Calu3 (cell line): ENCODE results near the gene TNFRSF25. TPM values are rescaled to one million over a fixed set of nuclear protein-coding genes. Genes with fewer than 3 reads are reported as not detected.

ENCODE experiments used
- BruUV-seq: library from RNA; stranded (reverse); fragments of 400-500 nt; replicated peaks from 2 replicates; lab custom pipeline; 2021; lab: Mats Ljungman, UMichigan
- CTCF ChIA-PET: fragments of 300-600 bp; sonication (Branson Sonifier 250); formaldehyde crosslinking; loops from one replicate; lab custom pipeline; 2022; ENCODE audit warnings: antibody characterized with exemption; lab: Charles Lee
- DNase-seq: peaks from one replicate; pipeline ENCODE4 v3.0.0; 2022
- H3K27ac Mint-ChIP-seq: one replicate; pipeline ENCODE4 v1.8.0; 2022; ENCODE audit warnings: mixed read lengths; ENCODE audit not compliant: unreplicated experiment
- H3K27me3 Mint-ChIP-seq: one replicate; pipeline ENCODE4 v1.8.0; 2022; ENCODE audit warnings: mixed read lengths; ENCODE audit not compliant: unreplicated experiment
- H3K36me3 Mint-ChIP-seq: one replicate; pipeline ENCODE4 v1.8.0; 2022; ENCODE audit warnings: mild to moderate bottlenecking, moderate library complexity, mixed read lengths; ENCODE audit not compliant: insufficient read depth, unreplicated experiment
- H3K4me1 Mint-ChIP-seq: one replicate; pipeline ENCODE4 v1.8.0; 2022; ENCODE audit warnings: mild to moderate bottlenecking, low read depth, mixed read lengths; ENCODE audit not compliant: unreplicated experiment
- H3K4me3 Mint-ChIP-seq: one replicate; pipeline ENCODE4 v1.8.0; 2022; ENCODE audit warnings: mild to moderate bottlenecking, low read depth, moderate library complexity, mixed read lengths; ENCODE audit not compliant: unreplicated experiment
- H3K9me3 Mint-ChIP-seq: one replicate; pipeline ENCODE4 v1.8.0; 2022; ENCODE audit warnings: low read depth, mixed read lengths; ENCODE audit not compliant: unreplicated experiment
- intact Hi-C: fragments of 100-400 bp; cut with micrococcal nuclease; formaldehyde crosslinking; loops from one replicate; pipeline ENCODE4 v1.10.0; 2022; ENCODE audit not compliant: unreplicated experiment
- total RNA-seq: library from RNA; stranded (reverse); gene quantifications from 2 replicates; pipeline ENCODE4 v1.2.3, GENCODE V29; 2022
- TF ChIP-seq, protein P1 (sequence below): fragments of 200-600 bp; IDR thresholded peaks from one replicate; pipeline ENCODE4 v1.8.0; 2022; ENCODE audit warnings: antibody characterized with exemption; ENCODE audit not compliant: unreplicated experiment

The TNFRSF25 gene
- total RNA-seq, 1 experiment from 2014 or later, result 6.4 TPM

DNA sequence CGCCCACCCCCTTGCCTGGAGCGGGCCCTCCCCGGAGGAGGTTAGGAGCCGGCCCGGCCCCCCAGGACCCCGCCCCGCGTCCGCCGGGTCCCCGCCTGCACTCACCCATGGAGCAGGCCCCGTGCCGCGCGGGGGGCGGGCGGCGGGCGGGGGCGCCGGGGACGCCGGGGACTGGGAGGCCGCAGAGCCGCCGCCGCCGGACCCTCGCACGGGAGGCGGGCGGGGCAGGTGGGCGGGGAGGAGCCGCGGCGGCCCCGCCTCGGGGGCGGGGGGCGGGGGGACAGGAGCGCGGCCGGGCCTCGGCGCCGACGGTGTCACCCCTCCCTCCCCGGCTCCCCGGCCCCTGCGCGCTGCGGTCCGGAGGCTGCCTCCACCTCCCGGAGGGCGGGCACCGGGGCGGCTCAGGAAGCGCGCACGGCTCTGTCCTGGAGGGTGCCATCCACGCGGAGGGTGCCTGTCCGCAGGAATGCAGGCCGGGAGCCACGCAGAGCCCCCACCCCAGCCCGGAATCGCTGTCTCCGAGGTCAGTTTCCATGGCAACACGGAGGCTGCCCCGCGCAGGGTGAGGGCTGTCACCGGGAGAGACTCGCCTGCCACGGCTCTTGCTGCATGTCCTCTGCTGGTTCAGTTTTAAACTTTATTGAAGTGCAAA, 31.4 kb upstream of the TNFRSF25 start:
- Mint-ChIP-seq H3K27me3 (peaks cover 59% of the 10 kb centered on the region), H3K9me3 (no peaks in the 10 kb centered on the region), H3K36me3 (peaks cover 5% of the 10 kb centered on the region), H3K4me1 (no peaks in the 10 kb centered on the region), H3K27ac (no peak overlapping the region), H3K4me3 (peak overlapping the region; percentile 45)
- BruUV-seq, result no TSS peak
- no peak for DNase-seq
- TF ChIP-seq, protein P1, sequence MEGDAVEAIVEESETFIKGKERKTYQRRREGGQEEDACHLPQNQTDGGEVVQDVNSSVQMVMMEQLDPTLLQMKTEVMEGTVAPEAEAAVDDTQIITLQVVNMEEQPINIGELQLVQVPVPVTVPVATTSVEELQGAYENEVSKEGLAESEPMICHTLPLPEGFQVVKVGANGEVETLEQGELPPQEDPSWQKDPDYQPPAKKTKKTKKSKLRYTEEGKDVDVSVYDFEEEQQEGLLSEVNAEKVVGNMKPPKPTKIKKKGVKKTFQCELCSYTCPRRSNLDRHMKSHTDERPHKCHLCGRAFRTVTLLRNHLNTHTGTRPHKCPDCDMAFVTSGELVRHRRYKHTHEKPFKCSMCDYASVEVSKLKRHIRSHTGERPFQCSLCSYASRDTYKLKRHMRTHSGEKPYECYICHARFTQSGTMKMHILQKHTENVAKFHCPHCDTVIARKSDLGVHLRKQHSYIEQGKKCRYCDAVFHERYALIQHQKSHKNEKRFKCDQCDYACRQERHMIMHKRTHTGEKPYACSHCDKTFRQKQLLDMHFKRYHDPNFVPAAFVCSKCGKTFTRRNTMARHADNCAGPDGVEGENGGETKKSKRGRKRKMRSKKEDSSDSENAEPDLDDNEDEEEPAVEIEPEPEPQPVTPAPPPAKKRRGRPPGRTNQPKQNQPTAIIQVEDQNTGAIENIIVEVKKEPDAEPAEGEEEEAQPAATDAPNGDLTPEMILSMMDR, result no peak
- CTCF ChIA-PET, result no interaction called here
- intact Hi-C loops, result no loop called here

DNA sequence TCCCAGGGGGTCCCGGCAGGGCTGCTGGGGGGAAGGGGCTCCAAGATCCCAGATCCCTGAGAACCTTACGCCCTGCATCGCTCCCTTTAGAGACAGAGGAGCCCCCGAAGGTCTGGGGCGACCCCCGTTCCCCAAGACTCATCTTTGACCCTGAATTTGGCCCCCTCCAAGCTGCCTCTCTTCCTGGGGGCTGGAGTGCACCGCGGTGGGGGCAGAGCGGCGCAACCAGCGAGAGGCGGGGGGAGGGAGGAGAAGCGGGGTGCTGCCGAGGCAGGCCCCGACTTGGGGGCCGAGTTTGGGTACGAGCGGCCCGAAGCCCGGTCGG, 30.9 kb upstream of the TNFRSF25 start:
- BruUV-seq, result no TSS peak
- TF ChIP-seq, protein P1, result no peak
- Mint-ChIP-seq H3K4me3 (peak overlapping the region; percentile 28), H3K36me3 (peaks cover 5% of the 10 kb centered on the region), H3K27me3 (peaks cover 63% of the 10 kb centered on the region), H3K27ac (no peak overlapping the region), H3K4me1 (peaks cover 2% of the 10 kb centered on the region), H3K9me3 (no peaks in the 10 kb centered on the region)
- CTCF ChIA-PET, result no interaction called here
- no peak for DNase-seq
- intact Hi-C loops, result no loop called here

DNA sequence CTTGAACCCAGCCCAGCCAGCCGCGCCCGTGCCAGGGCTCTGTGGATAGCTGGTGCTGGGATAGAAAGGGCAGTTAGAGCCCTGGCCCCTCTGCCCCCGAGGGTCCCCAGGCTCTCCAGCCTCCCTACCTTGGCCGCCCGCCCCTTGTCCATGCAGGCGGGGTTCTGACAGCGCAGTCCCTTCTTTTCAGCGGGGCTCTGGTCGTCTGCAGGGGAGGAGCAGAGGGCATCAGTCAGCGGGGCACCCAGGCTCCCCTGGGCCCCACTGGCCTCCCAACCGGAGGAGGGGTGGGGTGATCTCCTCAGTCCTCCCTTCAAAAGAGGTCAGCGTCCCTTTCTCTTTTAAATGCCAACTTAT, 30.4 kb upstream of the TNFRSF25 start:
- Mint-ChIP-seq H3K27me3 (peaks cover 63% of the 10 kb centered on the region), H3K4me3 (peak overlapping the region; percentile 28), H3K4me1 (peaks cover 7% of the 10 kb centered on the region), H3K36me3 (peaks cover 5% of the 10 kb centered on the region), H3K27ac (no peak overlapping the region), H3K9me3 (no peaks in the 10 kb centered on the region)
- intact Hi-C loops, result no loop called here
- CTCF ChIA-PET, result no interaction called here
- TF ChIP-seq, protein P1, result no peak
- no peak for DNase-seq
- no TSS peak for BruUV-seq

DNA sequence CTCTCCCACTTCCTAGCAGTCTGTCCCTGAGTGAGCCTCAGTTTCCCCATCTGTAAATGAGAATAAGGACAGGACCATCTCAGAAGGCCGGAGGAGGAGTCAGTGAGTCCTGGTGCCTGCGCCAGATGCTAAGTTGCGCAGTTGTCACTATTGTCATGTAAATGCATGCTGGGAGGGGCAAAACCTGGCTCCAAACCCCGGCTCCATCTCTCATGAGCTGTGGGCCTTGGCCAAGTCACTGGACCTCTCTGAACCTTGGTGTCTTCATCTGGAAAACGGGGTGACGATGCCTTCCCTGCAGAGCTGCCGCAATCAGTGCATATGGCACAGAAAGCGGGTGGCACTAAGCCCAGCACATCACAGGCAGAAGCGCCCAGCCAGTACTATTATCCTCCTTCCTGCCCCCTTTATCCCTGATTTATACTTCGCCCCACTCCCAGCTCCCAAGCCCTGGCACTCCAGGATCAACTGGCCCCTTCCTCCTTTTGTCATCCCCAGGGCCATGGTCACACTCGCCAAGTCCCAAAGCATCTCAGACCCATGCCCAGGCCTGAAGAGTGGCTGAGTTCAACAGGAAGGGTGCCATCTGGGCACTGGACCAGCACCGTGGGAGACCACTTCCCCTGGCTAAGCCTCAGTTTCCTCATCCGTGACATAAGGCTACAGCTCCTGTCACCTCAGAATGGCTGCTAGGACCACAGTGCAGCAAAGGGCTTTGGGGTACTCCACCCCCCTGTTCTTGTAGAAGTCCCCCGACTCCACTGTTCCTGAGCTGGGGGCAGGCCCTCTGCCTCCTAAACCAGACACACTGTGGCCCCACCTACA, 29.8 kb upstream of the TNFRSF25 start:
- no peaks in the 10 kb centered on the region for H3K9me3 Mint-ChIP-seq
- peaks cover 62% of the 10 kb centered on the region for H3K27me3 Mint-ChIP-seq
- DNase-seq, result no peak
- no peak overlapping the region for H3K4me3 Mint-ChIP-seq
- TF ChIP-seq, protein P1, result no peak
- no TSS peak for BruUV-seq
- CTCF ChIA-PET, result no interaction called here
- peaks cover 10% of the 10 kb centered on the region for H3K4me1 Mint-ChIP-seq
- no peak overlapping the region for H3K27ac Mint-ChIP-seq
- H3K36me3 Mint-ChIP-seq, result peaks cover 5% of the 10 kb centered on the region
- intact Hi-C loops, result no loop called here
